ENCODE measurements around the gene SHANK1.

Gene SHANK1

DNA sequence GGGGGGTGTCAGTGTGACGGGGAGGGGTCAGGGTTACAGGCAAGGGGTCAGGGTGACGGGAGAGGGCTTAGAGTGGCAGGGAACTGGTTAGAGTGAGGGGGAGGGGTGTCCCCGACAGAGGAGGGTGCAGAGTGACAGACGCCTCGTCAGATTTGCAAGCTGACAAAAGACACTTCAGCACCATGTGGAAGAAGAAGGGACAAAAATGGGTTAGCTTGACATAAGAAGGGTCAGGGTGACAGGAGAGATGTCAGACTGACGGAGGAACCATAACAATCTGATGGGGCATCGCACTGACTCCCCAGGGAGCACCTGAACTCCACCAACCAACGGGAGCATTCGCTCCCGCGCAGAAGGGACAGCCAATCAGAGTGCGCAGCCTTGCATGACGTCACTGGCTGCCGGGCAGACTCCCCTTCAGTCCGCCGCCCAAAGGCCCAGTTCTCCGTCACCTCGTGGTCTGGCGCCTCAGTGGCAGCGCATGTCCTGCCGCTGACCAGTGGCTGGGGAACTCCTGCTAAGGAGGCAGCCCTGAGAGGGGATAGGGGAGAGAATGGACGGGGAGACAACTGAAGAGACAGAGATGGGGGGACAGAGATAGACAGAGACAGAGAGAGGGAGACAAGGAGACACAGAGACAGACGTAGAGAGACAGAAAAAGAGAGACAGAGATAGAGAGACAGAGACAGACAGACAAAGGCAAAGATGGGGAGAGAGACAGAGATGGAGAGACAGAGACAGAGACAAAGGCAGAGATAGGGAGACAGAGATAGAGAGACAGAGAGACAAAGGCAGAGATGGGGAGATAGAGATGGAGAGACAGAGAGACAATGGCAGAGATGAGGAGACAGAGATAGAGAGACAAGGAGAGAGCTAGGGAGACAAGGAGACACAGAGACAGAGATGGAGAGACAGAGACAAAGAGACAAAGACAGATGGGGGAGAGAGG is 40.2 kb downstream of the SHANK1 start:
- DNase-seq = peak; percentile 61

DNA sequence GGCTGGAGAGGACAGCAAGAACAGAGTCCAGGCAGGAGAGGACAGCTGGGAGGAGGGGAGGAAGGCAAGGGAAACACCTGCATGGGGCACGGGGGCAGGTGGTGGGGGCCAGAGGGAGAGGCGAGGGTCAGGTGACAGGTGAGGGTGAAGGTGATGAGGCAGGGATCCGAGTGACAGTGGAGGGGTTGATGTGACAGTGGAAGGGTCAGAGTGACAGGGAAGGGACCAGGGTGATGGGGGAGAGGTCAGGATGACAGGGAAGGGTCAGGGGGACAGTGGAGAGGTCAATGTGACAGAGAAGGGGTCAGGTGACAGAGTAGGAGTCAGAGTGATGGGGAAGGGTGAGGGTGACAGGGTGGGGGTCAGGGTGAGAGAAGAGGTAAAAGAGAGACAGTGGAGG is 41.3 kb downstream of the SHANK1 start:
- no peak for DNase-seq

DNA sequence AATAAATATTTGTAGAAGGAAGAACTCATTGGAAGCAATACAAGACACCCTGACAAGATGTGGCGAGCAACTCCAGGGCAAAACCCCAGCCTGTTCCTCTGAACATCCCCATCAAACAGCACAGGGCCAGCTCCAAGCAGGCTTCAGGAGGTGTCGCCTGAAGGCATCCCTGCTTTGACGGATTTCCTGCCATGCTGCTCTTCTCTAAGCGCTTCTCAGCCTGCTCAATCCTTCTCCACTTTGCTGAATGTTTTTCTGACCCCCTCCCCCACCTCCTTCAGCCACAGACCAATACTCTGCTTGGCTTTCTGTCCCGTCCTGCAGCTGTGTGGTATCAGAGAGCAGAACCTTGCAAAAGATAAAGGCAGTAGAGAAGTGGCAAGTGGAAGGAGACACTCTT is 42.0 kb downstream of the SHANK1 start:
- no peak for DNase-seq

DNA sequence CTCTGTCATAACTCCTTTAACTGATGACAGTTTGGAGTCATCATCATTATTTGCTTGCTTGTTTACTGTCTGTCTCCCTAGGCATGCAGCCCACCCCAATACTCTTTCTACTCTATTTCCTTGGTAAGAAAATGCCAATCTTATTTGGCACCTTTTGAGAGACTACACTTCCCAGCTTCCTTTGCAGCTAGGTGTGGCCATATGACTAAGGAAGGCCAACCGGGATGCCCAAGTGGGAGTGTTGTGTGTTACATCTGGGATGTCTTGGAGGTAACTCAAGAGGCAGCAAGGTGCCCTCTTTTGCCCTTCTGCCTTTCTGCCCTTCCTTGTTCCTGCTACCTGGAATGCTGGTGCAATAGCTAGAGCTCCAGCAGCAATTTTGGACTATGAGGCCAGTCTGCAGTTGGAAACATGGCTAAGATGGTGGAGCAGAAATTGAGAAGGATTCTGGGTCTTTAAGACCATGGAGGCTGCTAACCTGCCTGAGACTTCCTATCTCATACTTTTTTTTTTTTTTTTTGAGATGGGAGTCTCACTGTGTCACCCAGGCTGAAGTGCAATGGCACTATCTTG is 42.9 kb downstream of the SHANK1 start:
- no peak for DNase-seq

DNA sequence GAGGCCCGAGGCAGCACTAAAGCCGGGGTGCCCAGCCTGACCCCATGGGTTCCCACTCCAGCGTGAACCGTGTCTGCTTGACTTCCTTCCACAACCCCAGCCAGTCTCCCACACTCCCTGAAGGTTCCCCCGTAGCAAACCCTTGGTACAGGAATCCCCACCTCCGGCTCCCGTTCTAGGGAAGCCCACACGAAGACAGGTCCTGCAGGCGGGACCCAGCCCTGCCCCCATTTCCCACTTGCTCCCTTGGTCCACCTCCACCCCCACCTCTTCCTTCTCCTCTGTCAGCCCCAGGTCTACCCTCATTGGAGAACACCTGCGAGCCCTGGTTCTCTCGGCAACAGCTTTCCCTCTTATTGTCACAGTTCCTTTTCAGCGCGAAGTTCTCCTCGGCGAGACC is 46.5 kb downstream of the SHANK1 start:
- no peak for DNase-seq

DNA sequence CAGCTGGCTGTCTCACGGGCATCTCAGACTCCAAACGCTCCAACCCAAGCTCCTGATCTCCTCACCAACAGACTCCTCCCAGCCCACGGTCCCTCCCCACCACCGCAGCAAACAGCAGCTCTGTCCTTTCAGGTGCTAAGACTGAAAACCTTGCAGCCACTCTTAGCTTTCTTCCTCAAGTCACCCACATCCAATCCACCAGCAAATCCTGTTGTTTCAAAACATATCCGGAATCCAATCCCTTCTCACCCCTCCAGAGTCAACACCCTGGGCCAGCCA is 49.6 kb downstream of the SHANK1 start:
- DNase-seq = no peak

DNA sequence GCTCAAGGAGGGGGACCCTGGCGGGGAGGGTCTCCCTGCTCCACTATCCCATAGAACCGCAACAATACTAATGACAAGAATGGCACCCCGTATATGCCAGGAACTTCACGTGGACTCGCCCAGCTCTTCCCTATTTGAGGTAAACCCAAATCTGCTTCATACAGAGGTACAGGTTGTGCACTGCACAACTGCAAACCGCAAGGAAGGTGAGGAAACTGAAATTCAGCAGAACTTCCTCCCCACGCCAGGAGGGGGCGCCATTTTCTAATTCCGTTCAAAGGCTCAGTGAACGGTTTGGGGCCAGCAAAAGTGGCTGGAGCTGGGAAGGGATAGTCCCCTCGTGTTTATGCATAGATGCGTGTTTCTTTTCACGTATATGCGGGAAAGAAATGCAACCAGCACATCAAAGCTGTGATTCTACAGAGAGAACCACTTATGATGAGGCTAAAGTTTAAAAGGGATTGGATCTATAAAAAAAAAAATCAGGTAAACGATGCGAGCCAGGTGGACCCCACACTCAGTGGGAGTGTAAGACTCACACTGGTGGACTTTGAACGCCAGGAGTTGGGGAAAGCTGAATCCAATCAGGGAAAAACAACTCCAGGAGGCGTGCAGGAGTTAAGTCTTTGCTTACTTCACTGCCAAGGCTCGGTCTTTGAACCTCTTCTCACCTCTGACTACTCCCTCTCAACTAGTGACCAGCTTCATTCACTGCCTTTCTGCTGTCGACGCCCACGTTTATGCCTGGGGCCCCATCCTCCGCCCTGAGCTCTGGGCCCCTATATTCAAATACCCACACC is 50.1 kb downstream of the SHANK1 start:
- no peak for DNase-seq

DNA sequence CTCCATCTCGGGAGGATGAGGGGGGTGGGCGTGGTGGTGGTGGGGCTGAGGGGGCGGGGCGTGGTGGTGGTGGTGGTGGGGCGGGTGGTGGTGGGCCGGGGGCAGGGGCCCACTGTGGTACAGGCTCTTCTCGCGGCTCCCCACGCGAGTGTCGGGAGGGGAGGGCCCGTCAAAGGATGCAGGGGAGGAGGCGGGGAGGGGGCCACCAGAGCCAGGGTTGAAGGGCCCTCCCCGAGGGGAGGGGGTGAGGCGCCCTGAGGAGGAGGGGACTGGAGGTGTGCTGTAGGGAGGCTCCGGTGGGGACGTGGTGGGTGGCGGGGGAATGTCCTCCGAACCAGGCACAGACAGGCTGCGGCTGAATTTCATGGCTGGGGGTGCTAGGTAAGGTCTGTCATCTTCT is 50.7 kb downstream of the SHANK1 start:
- no peak for DNase-seq

DNA sequence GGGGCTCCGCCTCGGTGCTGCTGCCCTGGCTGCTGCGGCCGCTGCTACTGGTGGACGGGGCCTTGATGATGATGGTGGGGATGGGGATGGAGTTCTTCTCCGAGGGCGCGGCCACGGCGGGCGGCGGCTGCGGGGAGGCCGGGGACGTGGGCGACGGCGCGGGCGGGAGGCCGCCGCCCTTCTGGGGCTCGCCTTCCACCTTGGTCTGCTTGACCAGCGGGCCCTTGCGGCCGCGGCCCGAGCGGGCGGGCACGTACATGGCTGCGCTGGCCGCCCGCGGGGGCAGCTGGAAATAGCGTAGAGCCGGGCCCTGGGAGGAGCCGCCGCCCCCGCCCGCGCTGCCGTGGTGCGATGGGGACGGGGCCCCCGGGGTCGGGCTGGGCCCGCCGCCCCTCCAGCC is 51.2 kb downstream of the SHANK1 start:
- DNase-seq = no peak

DNA sequence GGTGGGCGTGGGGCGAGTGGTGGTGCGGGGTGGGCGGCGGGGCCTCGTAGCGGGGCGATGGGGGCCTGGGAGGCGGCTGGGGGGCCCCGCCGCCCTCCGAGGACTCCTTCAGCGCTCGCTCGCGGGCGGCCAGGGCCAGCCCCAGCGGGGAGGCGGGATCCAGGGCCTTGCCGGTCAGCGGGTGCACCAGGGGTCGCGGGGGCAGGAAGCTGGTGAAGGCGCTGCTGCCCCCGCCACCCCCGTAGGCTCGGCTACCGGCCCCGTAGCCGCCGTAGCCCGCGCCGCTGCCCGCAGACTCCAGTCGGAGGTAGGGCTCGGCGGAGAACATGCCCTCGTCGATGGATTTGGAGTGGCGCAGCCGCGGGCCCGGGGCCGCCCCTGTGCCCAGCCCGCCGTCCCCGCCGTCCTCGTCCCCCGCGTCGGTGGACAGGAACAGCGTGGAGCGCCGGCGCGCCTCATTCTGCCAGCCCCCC is 51.8 kb downstream of the SHANK1 start:
- DNase-seq = no peak

DNA sequence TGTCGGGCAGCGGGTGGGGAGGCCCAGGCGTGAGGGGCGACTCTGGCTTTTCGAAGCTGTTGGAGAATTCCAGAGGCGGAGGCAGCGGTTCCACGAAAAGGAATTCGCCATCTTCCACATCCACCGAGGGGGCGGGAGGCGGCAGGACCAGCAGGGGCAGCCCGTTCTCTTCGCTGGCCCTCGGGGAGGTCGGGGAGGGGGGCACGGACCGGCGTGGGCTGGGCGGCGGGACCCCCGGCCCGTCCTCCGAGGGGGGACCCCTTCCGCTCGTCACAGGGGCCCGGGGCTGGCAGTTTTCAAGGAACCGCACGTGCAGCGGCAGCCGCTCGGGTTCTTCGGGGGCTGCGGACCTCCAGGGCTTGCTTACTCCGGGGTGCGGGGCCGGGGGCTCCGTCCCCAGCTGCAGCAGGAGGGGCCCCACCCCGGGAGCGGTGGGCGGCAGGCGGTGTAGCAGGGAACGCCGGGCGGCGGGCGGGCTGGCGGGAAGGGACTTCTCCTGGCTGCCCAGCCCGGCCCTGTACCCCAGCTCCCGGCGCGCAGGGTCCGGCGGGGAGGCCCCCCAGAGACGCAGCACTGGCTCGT is 52.3 kb downstream of the SHANK1 start:
- no peak for DNase-seq

DNA sequence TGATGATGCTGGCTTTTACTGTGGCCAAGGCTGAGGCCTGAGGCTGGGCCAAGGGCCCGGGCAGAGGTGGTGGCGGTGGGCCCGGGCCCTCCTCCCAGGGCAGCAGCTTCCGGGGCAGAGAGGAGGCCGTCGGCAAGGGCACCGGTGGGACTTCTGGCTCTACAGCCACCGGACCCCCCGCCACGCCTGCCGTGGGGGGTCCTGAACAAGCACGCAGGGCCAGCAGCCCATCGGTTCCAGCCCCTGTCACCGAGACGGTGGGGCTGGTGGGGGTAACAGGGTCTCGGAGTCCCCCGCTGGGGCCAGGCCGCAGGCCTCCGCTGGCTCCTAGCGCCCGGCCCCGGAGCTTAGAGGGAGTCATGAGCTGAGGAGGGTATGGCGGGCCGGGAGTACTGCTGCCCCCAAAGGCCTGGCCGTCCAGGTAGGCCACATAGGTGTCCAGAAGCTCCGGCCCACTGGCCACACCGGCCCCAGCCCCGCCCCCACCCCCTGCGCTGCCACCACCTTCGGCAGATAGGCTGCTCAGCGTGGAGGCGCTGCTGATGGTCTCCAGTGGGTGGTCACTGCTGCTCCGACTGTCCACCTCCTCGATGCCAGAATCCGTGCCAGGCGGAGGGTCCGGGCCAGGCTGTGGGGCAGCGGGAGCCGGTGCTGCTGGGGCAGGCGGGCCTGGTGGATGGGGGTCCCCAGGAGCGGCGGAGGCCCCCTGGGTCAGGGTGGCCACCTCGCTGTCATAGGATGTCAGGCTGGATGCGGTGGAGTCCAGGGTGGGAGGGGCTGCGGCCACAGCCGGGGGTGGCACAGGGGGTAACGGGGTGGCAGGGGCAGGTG is 53.0 kb downstream of the SHANK1 start:
- no peak for DNase-seq

DNA sequence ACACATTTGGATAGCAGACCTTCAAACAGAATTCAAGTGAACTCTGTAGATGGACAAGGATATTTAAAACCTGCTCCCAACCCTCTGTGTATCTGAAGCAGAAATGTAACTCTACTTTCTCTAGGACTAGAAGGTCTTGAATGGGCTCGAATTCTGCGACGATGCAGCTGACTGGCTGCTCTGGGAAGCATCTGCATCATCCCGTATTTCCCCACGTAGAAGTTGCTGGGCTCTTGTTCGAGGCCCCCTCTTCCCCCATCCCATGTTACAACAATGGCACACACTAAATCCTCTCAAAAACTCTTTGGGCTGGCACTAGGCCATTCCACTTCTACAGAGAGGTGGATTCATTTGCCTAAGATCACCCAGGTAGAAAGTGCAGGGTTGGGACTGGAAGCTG is 55.4 kb downstream of the SHANK1 start:
- no peak for DNase-seq

DNA sequence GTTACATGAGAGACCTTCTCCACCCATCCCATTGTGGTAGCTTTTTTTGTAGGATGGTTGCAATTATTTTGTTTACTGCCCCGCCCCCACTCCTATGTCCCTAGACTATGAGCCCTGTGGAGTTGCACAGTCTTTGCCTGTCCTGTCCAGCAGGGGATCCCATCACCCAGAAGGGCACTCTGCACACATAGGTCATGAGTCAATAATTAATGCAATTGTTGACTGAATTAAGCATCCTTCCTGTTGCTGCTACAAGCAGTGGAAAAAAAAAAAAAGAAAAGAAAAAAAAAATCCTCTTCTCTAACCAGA is 56.2 kb downstream of the SHANK1 start:
- no peak for DNase-seq

DNA sequence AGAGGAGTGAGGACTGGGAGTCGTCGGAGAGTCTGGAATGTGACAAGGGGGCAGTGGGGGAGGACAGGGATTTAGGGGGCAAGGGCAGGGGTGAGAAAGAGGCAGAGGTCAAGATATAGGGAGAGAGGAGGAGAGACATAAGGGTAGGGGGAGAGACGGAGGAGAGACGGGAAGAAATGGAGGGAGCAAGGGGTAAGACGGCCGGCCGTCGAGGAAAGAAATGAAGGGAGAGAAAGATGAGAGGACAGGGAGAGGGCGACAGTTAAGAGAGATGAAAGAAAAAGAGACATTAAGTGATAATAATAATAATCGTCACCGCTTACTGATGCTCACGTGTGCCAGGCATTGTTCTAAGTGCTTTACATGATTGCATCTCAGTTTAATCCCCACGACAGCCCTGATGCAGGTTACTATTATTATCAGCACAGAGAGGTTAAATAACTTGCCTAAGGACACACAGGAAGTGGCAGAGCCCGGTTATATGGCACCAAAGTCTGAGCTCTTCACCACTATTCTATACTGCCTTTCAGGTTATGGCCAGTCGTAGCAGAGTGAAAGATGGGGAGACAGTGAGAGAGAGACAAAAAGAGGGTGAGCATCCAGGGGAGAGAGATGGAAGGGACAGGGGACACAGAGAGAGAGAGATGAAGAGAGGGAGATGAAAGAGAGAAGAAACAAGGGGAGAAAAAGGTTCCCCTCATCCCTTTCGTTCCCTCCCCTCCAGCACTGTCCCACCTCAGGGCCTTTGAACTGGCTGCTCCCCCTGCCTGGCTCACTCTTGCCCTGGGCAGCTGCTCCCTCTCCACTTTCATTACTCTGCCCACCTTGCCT is 56.7 kb downstream of the SHANK1 start:
- no peak for DNase-seq

DNA sequence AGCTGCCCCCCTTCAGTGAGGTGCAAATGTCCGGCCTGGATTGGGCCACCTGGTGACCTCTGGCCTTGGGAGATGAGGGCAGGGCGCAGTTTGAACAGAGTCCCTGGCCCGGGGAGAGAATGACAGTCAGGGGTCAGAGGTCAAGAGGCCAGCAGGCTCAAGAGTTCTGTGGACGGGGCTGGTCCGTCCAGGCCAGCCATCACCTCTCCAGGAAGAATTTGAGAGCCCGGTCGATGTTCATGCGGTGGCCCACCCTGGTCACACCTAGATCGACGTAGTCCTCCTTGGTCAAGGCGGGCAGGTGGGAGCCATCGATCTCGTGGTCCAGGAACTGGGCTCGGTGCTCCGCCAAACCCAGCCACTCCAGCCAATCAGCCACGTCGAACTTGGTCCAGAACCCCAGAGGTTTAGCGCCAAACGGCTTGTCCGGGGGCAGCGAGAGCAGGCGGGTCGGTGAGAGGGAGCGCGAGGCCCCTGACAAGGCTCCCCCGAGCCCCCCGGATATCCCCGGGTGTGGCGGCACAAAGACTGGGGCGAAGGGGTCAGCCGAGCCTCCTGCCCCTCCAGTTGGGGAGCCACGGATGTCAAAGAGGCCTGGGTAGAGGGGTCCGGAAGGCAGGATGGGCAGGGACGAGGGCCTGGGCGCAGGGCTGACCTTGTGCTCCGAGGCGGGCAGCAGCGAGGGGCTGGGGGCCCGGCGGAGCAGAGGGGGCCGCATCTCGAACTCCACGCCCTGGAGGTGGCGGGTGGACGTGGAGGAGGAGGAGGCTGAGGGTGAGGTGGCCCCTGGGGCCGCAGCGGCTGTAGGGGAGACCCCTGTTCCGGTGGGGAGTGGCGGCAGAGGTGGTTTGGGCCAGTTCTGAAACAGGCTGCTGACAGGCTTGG is 57.6 kb downstream of the SHANK1 start:
- no peak for DNase-seq

DNA sequence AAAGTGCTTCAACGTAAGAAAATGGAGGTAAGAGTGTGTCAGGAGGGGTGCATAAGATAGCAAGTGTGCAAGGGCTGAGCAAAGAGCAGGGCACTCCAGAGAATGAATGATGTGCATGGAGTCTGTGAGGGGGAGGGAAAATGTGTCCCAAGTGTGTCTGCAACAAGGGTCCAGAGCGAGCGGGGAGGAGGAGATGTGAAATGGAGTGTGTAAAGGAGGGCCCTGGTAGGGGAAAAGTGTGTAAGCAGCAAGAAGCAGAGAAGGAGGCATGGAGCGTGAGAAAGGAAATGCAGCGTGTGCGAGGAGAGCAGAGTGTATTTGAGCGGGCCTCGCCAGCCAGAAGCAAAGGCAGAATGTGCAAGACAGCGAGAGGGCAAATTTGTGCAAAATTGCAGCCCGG is 58.6 kb downstream of the SHANK1 start:
- no peak for DNase-seq

DNA sequence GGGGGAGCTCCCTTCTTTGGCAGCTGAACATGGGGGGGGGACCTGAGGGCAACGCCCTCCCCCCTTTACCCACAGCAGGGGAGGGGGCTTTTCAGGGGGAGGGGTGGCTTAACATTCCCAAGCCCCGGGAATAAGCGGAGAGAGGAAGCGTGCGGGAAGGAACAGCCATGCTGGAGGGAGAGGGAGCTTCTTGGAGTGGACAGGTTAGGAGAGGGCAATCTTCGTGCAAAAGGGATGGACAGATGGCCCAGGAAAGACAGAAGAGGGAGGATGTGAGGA is 59.6 kb downstream of the SHANK1 start:
- DNase-seq = no peak

DNA sequence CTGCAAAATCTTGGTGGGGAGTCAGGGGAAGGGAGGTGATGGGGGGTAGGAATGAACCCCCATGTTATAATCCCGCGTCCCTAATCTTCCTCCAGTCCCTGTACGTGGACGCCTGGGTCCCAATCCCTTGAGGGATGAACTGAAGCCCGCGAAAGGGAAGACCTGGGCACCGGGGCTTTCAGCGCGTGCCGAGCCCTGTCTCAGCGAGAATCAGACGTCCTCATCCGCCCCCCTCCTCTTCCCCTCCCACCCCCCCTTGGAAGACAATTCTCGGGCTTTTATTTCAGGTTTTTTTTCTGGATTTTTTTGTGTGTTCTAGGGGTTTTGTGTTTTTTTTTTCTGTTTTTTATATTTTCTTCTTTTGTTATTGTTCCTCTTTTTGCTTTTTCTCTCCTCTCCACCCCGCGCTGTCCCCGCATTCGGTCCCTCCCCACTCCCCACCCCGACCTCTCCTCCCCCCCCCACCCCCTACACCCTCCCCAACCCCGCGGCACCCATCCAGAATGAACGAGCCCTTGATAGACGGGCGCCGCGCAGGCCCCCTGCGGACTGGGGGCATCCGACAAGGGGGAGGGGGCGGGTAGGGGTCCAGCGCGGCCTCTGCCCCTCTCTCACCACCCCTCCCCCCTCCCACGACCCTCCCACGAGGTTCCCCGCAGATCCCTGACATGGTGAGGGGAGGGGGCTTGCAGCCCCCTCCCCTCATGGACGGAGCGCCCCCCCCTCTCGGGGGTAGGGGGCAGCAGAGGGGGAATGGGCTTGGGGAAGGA is 60.1 kb downstream of the SHANK1 start:
- no peak for DNase-seq
